Osteoblast (primary cell): ENCODE results near the gene VPS13D. TPM values are rescaled to one million over a fixed set of nuclear protein-coding genes. Genes with fewer than 3 reads are reported as not detected.

Experiments
- DNase-seq: peaks from one replicate; pipeline ENCODE4 v3.0.0; 2011; ENCODE audit warnings: low spot score, mixed read lengths; ENCODE audit not compliant: insufficient read length; ENCODE audit errors: missing footprints
- H2AFZ ChIP-seq: 2 replicates; pipeline ENCODE4 v1.6.0; 2011; ENCODE audit warnings: mild to moderate bottlenecking, low read length
- H3K27ac ChIP-seq: 2 replicates; pipeline ENCODE4 v1.5.1; 2011; ENCODE audit warnings: mild to moderate bottlenecking, low read depth, low read length, moderate library complexity
- H3K27me3 ChIP-seq: 2 replicates; pipeline ENCODE4 v1.6.0; 2012; ENCODE audit warnings: mild to moderate bottlenecking, control low read depth, inconsistent platforms, low read length, moderate library complexity; ENCODE audit not compliant: insufficient read depth
- H3K36me3 ChIP-seq: 2 replicates; pipeline ENCODE4 v1.5.1; 2011; ENCODE audit warnings: mild to moderate bottlenecking, low read length, control low read depth, moderate library complexity; ENCODE audit not compliant: insufficient read depth
- H3K4me1 ChIP-seq: 2 replicates; pipeline ENCODE4 v1.5.1; 2011; ENCODE audit warnings: mild to moderate bottlenecking, low read length, control low read depth, moderate library complexity; ENCODE audit not compliant: insufficient read depth
- H3K4me2 ChIP-seq: 2 replicates; pipeline ENCODE4 v1.6.0; 2011; ENCODE audit warnings: mild to moderate bottlenecking, low read length; ENCODE audit not compliant: insufficient read depth
- H3K4me3 ChIP-seq: fragments of 200-600 bp; sonication (generic); 3 replicates; pipeline ENCODE4 v1.5.1; 2012; ENCODE audit warnings: mild to moderate bottlenecking, low read length, inconsistent platforms; ENCODE audit not compliant: insufficient read depth
- H3K79me2 ChIP-seq: 2 replicates; pipeline ENCODE4 v1.6.0; 2012; ENCODE audit warnings: mild to moderate bottlenecking, low read length, control low read depth, inconsistent platforms; ENCODE audit not compliant: insufficient read depth
- H3K9me3 ChIP-seq: 2 replicates; pipeline ENCODE4 v1.5.1; 2011; ENCODE audit warnings: low read depth, low read length, control low read depth
- H4K20me1 ChIP-seq: 2 replicates; pipeline ENCODE4 v1.6.0; 2012; ENCODE audit warnings: mild to moderate bottlenecking, low read length, control low read depth; ENCODE audit not compliant: insufficient read depth
- total RNA-seq: library from RNA; depleted of rRNA; stranded (reverse); fragments of >200 nt; gene quantifications from 2 replicates; pipeline ENCODE4 v1.2.3, GENCODE V29; 2012
- TF ChIP-seq, protein P1 (sequence below): IDR thresholded peaks from 2 replicates; pipeline ENCODE4 v1.5.1; 2011; ENCODE audit warnings: mild to moderate bottlenecking, low read depth, low read length, moderate library complexity; ENCODE audit errors: extremely low read depth

The VPS13D gene
- total RNA-seq, 1 donor: 48.5 TPM

DNA sequence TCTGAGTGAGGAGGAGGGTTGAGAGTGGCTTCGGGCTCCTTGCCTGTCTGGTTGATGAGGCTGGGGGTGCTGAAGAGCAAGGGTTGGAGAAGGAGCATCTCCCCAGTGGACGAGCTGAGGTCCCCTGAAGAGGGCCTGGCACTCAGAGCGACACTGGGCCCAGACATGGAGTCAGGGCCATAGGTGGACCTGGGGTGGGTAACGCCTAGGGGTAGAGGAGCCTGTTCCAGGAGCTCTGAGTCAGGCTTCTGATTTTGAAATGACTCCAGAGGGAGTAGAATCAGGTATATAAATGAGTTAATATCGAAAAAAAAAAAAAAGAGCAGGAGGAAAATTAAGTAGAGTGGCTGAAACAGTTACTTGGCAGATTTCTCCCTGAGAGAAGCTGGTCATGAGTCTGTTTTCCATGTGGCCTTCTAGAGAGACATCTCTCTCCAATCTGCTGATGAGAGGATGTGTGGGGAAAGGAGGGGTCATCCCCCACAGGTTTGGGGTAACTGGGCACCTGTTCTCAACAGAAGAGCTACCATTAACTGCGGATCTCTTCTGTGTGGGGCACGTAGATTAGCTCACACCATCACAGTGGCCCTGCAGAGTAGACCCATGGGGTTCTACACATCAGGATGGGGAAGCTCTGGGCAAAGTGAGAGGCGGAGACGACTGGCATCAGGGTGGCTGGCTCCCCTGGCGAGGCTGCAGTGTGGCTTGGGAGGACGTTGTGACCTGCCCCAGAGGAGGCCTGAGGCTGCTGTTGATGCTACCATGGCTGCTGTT is 272.7 kb downstream of the VPS13D start:
- Histone ChIP-seq H3K4me3 (no peak overlapping the region), H4K20me1 (no peaks in the 10 kb centered on the region), H2AFZ (no peak overlapping the region), H3K27me3 (no peaks in the 10 kb centered on the region), H3K36me3 (peaks cover 16% of the 10 kb centered on the region), H3K9me3 (no peaks in the 10 kb centered on the region), H3K27ac (peak overlapping the region; percentile 6), H3K4me1 (peaks cover 14% of the 10 kb centered on the region), H3K4me2 (no peak overlapping the region), H3K79me2 (no peaks in the 10 kb centered on the region)
- TF ChIP-seq, protein P1, sequence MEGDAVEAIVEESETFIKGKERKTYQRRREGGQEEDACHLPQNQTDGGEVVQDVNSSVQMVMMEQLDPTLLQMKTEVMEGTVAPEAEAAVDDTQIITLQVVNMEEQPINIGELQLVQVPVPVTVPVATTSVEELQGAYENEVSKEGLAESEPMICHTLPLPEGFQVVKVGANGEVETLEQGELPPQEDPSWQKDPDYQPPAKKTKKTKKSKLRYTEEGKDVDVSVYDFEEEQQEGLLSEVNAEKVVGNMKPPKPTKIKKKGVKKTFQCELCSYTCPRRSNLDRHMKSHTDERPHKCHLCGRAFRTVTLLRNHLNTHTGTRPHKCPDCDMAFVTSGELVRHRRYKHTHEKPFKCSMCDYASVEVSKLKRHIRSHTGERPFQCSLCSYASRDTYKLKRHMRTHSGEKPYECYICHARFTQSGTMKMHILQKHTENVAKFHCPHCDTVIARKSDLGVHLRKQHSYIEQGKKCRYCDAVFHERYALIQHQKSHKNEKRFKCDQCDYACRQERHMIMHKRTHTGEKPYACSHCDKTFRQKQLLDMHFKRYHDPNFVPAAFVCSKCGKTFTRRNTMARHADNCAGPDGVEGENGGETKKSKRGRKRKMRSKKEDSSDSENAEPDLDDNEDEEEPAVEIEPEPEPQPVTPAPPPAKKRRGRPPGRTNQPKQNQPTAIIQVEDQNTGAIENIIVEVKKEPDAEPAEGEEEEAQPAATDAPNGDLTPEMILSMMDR: no peak
- peak; percentile 85 for DNase-seq

DNA sequence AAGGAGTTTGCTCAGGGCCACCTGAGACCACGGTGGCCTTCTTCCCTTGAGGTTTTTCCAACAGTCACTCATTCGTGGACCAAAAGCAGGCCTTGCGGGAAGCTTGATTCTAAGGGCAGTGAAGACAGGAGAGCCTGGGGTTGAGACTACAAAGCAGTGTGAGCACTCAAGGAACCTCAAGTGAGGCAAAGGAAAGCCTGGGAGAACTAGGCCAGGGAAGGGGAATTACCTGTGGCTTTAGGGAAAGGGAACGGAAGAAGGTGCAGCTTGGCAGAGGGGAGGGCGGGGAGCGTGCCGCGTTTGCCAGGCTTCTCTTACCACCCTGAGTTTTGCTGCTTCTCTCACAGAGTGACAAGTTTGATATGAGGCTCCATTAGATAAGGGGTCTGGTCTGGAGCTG is 273.9 kb downstream of the VPS13D start:
- no peaks in the 10 kb centered on the region for H4K20me1 ChIP-seq

DNA sequence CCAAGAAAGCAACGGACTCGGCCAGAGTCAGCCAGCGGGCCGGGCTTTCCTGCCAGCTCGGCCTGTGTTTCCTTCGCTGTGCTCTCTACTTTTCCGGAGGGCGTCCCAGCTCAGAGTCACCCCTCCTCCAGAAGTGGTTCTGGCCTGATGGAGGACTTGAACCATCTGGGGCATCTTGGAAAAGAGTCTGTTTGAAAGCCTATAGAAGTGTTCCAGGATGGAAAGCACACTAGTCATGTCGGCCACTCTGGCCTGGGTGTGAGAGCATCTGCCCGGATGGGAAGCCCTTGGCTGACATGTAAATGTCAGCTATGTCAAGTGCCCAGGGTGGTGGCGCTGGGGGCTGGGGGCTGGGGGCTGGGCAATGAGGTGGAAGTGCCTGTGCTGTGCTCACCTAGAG is 274.8 kb downstream of the VPS13D start:
- H3K4me1 ChIP-seq: peaks cover 14% of the 10 kb centered on the region
- no peak overlapping the region for H2AFZ ChIP-seq
- H3K27me3 ChIP-seq: no peaks in the 10 kb centered on the region
- no peaks in the 10 kb centered on the region for H3K79me2 ChIP-seq
- H3K9me3 ChIP-seq: no peaks in the 10 kb centered on the region
- DNase-seq: no peak
- no peak overlapping the region for H3K27ac ChIP-seq
- peaks cover 18% of the 10 kb centered on the region for H3K36me3 ChIP-seq
- no peak overlapping the region for H3K4me3 ChIP-seq
- TF ChIP-seq, protein P1: no peak
- no peak overlapping the region for H3K4me2 ChIP-seq
- no peaks in the 10 kb centered on the region for H4K20me1 ChIP-seq

More for the DNA sequence above, 273.9 kb downstream of the VPS13D start:
- Histone ChIP-seq H3K4me2 (no peak overlapping the region), H3K27ac (no peak overlapping the region), H2AFZ (no peak overlapping the region), H3K4me3 (no peak overlapping the region), H3K27me3 (no peaks in the 10 kb centered on the region), H3K4me1 (peaks cover 14% of the 10 kb centered on the region), H3K79me2 (no peaks in the 10 kb centered on the region), H3K9me3 (no peaks in the 10 kb centered on the region), H3K36me3 (peaks cover 16% of the 10 kb centered on the region)
- TF ChIP-seq, protein P1: no peak
- no peak for DNase-seq

DNA sequence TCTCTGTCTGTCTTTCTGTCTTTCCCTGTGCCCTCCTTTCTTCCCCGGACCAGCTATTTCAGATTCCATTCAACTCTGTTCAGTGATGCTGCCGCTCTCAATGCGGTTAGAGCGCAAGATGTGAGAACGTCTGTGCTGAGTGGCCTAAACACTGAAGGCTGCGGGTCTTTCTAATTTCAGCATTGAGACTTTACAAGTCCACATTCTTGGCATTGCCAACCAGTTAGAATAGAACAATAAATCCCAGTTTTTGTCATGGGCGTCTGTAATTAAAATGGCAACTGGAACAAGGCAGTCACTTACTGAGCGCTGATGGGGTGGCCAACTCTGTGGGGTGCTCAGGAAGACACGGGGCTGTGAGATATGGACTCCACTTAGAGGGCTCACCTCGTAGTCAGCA is 275.4 kb downstream of the VPS13D start:
- Histone ChIP-seq H3K27ac (no peak overlapping the region), H4K20me1 (no peaks in the 10 kb centered on the region), H3K9me3 (no peaks in the 10 kb centered on the region), H3K79me2 (no peaks in the 10 kb centered on the region), H3K36me3 (peaks cover 18% of the 10 kb centered on the region), H3K4me3 (no peak overlapping the region), H3K4me1 (peaks cover 14% of the 10 kb centered on the region), H3K27me3 (no peaks in the 10 kb centered on the region), H2AFZ (no peak overlapping the region), H3K4me2 (no peak overlapping the region)
- peak; percentile 66 for DNase-seq
- TF ChIP-seq, protein P1: no peak
